ENCODE results near the gene ROBO1. TPM values are rescaled to one million over a fixed set of nuclear protein-coding genes. Genes with fewer than 3 reads are reported as not detected.

ROBO1 gene
- total and polyA plus RNA-seq, 2 of the 8 experiments (the other 6 are each of a cell fraction or from before 2014, with no cell fraction given), result 51.4 to 91.0 TPM

DNA sequence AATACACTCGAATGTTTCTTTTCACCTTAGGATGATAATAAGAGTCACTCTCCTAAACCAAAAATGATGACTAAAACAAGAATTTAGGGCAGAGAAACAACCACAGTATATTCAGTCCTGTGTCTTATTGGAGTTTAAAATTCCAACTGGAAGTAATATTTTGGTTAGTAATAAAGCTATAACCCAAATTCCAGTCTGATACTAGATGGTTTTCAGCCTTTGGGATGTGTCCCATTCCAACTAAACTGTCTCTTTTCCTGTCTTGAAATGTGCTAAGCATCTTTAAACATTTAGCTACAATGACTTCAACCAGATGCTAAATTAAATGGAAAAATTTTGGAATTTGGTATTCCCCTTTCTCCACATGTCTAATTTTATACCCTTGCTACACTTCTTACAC is 510.0 kb downstream of the ROBO1 start:
- Histone ChIP-seq H3K4me3 (ENCODE audit: extremely low read depth in 1 of 4, insufficient read depth in 2 of 4, low read depth in 3 of 4, low read length in 4 of 4) (no peak overlapping the region), H3K27me3 (replicated peaks in 1 of 4; ENCODE audit: control insufficient read depth in 3 of 4, extremely low read depth in 1 of 4, insufficient read depth in 3 of 4, low read length in 3 of 4) (no peaks in the 10 kb centered on the region), H2BK12ac (ENCODE audit: low read depth, low read length) (no peak overlapping the region), H2BK20ac (ENCODE audit: low read length) (no peak overlapping the region), H3K36me3 (ENCODE audit: control insufficient read depth in 2 of 4, insufficient read depth in 4 of 4, low read length in 3 of 4) (no peaks in the 10 kb centered on the region; a peak in 1 of 8 replicates), H4K5ac (ENCODE audit: insufficient read length, low read depth, low read length) (no peak overlapping the region), H3K23ac (ENCODE audit: insufficient read length) (no peak overlapping the region), H3K79me2 (ENCODE audit: control insufficient read depth in 1 of 2, insufficient read depth in 2 of 2, low read length in 2 of 2) (no peaks in the 10 kb centered on the region), H3K4me2 (ENCODE audit: insufficient read depth in 1 of 2, low read depth in 2 of 2, low read length in 2 of 2) (no peak overlapping the region), H3K9ac (replicated peaks in 1 of 4; ENCODE audit: extremely low read depth in 1 of 4, low read depth in 3 of 4, low read length in 3 of 4) (no peak overlapping the region), H3K23me2 (ENCODE audit: low read depth, low read length) (no peaks in the 10 kb centered on the region), H2BK120ac (replicated peaks; ENCODE audit: low read depth, low read length) (no peak overlapping the region), H2BK5ac (ENCODE audit: low read depth, low read length) (no peak overlapping the region), H3K4ac (replicated peaks; ENCODE audit: insufficient read length, low read depth, low read length) (no peak overlapping the region), H3K27ac (ENCODE audit: low read depth, low read length) (no peak overlapping the region), H2AK5ac (ENCODE audit: low read depth, low read length) (no peak overlapping the region), H3K9me3 (ENCODE audit: insufficient read depth in 2 of 2, low read depth in 1 of 2, low read length in 1 of 2) (no peaks in the 10 kb centered on the region), H3K56ac (replicated peaks; ENCODE audit: insufficient read length, low read depth, low read length) (no peak overlapping the region), H3K18ac (ENCODE audit: extremely low read depth, low read length) (no peak overlapping the region), H3K14ac (ENCODE audit: insufficient read length) (no peak overlapping the region), H3K4me1 (replicated peaks in 1 of 4; ENCODE audit: control insufficient read depth in 3 of 4, insufficient read depth in 4 of 4, low read length in 3 of 4) (no peaks in the 10 kb centered on the region), H4K20me1 (replicated peaks in 1 of 2; ENCODE audit: control insufficient read depth in 1 of 2, insufficient read depth in 2 of 2, low read length in 2 of 2) (no peaks in the 10 kb centered on the region), H2AFZ (ENCODE audit: low read length) (no peak overlapping the region), H2BK15ac (ENCODE audit: low read length) (no peak overlapping the region), H4K8ac (ENCODE audit: extremely low read depth, insufficient read depth, low read length) (no peak overlapping the region), H3K79me1 (ENCODE audit: low read depth, low read length) (no peaks in the 10 kb centered on the region), H4K91ac (replicated peaks; ENCODE audit: insufficient read length, low read length) (no peak overlapping the region)
- ChIA-PET CTCF (ENCODE audit: partially characterized antibody) (interaction anchor here (1.0 kb wide), 1 partner anchor 12 kb away, joined by 3 read pairs; no protein-coding TSS in a partner anchor), POLR2A (ENCODE audit: partially characterized antibody) (no interaction called here)
- WGBS, 2 experiments (ENCODE audit: extremely low coverage in 1 of 2, insufficient coverage in 1 of 2, insufficient read length in 1 of 2, insufficient replicate concordance in 2 of 2, low coverage in 1 of 2, low lambda C conversion rate in 2 of 2, missing lambda C conversion rate in 1 of 2), result 92% methylated on average over 1 of the region's 1 CpG; no CpG with 5 or more reads in 1 of the 2 experiments
- FAIRE-seq (no peak), DNase-seq (ENCODE audit: low read depth in 1 of 2, low spot score in 2 of 2) (no peak)
- no peak for TF ChIP-seq TBP (IDR thresholded peaks at IDR 0.05; ENCODE audit: low read depth, low read length)
- TF ChIP-seq, protein P1, sequence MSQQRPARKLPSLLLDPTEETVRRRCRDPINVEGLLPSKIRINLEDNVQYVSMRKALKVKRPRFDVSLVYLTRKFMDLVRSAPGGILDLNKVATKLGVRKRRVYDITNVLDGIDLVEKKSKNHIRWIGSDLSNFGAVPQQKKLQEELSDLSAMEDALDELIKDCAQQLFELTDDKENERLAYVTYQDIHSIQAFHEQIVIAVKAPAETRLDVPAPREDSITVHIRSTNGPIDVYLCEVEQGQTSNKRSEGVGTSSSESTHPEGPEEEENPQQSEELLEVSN (IDR thresholded peaks at IDR 0.05), result no peak
- no peak for TF ChIP-seq GABPA (IDR thresholded peaks at IDR 0.05; ENCODE audit: borderline replicate concordance, insufficient read depth, low read length)
- no peak for TF ChIP-seq SP2 (IDR thresholded peaks at IDR 0.05; ENCODE audit: low read length)
- TF ChIP-seq TEAD4 (IDR thresholded peaks at IDR 0.05; ENCODE audit: low read depth, low read length), result no peak
- no peak for TF ChIP-seq EZH2 (IDR thresholded peaks at IDR 0.05; ENCODE audit: low read depth, low read length, severe bottlenecking)
- TF ChIP-seq BACH1 (IDR thresholded peaks at IDR 0.05; ENCODE audit: low read length), result no peak
- no peak for TF ChIP-seq CTBP2 (IDR thresholded peaks at IDR 0.05; ENCODE audit: borderline replicate concordance, insufficient read depth, insufficient read length, low read length)
- no peak for TF ChIP-seq SIX5 (IDR thresholded peaks at IDR 0.05; ENCODE audit: low read depth, low read length)
